Liver (tissue), 9 donors: ENCODE data around the gene MTFR1L. TPM values are rescaled to one million over a fixed set of nuclear protein-coding genes. Genes with fewer than 3 reads are reported as not detected.

Experiments used
- DNase-seq: peaks from one replicate; pipeline ENCODE4 v3.0.0-alpha.2; 2017; ENCODE audit warnings: low spot score
- H3K27ac ChIP-seq, 2 donors: one replicate each; pipeline ENCODE4 v1.7.0; 2013; ENCODE audit warnings: inconsistent platforms in 2 of 2, low read length in 2 of 2, control low read depth in 1 of 2, low read depth in 1 of 2, mild to moderate bottlenecking in 1 of 2
- H3K27me3 ChIP-seq, 4 donors: one replicate each; pipeline versions ENCODE4 v1.6.1 to v1.7.0; 2013; ENCODE audit warnings: low read length in 3 of 4, inconsistent platforms in 1 of 4, mild to moderate bottlenecking in 1 of 4, moderate library complexity in 1 of 4; ENCODE audit not compliant: control insufficient read depth in 4 of 4, insufficient read depth in 4 of 4
- H3K36me3 ChIP-seq, 4 donors: one replicate each; pipeline versions ENCODE4 v1.6.1 to v1.7.0; 2013; ENCODE audit warnings: low read length in 3 of 4, mild to moderate bottlenecking in 3 of 4, low read depth in 1 of 4, moderate library complexity in 1 of 4; ENCODE audit not compliant: control insufficient read depth in 4 of 4, insufficient read depth in 3 of 4
- H3K4me1 ChIP-seq, 4 donors: one replicate each; pipeline versions ENCODE4 v1.6.1 to v1.7.0; 2013; ENCODE audit warnings: low read length in 3 of 4, mild to moderate bottlenecking in 3 of 4, moderate library complexity in 1 of 4; ENCODE audit not compliant: control insufficient read depth in 4 of 4, insufficient read depth in 4 of 4
- H3K4me3 ChIP-seq, 3 donors: one replicate each; pipeline versions ENCODE4 v1.6.1 to v1.7.0; 2013; ENCODE audit warnings: low read length in 3 of 3, control low read depth in 1 of 3, low read depth in 1 of 3, mild to moderate bottlenecking in 1 of 3
- H3K9ac ChIP-seq, 2 donors: one replicate each; pipeline ENCODE4 v1.7.0; 2013; ENCODE audit warnings: low read length in 2 of 2, mild to moderate bottlenecking in 2 of 2, moderate library complexity in 2 of 2, control low read depth in 1 of 2, low read depth in 1 of 2
- H3K9me3 ChIP-seq, 4 donors: one replicate each; pipeline versions ENCODE4 v1.6.1 to v1.7.0; 2013; ENCODE audit warnings: low read length in 3 of 4; ENCODE audit not compliant: control insufficient read depth in 4 of 4
- SP1 ChIP-seq: IDR thresholded peaks from 2 replicates; pipeline ENCODE4 v1.6.1; 2018; ENCODE audit warnings: antibody characterized with exemption, mild to moderate bottlenecking
- WGBS: extraction: QIAGEN DNeasy Blood & Tissue Kit; methylation state at CpG from one replicate; pipeline ENCODE4 v1.1.7; 2013; 5-methylcytosine and 5-hydroxymethylcytosine counted together
- polyA plus RNA-seq, 2 donors: library from polyadenylated mRNA; stranded (reverse) in 1 of 2; unstranded in 1 of 2; fragments of 200-250 nt in 1 of 2; fragments of >200 nt in 1 of 2; fragmentation: Nextera tagmentation in 1 of 2; extraction: Ambion mirVana in 1 of 2; gene quantifications; one replicate each; pipeline versions ENCODE4 v1.2.1 to v1.2.3, GENCODE V29; 2013 to 2015
- total RNA-seq, 2 donors: library from RNA; depleted of rRNA; stranded (reverse); fragments of >200 nt; gene quantifications; one replicate each; pipeline ENCODE4 v1.2.3, GENCODE V29; 2014
- TF ChIP-seq, protein P1 (sequence below): IDR thresholded peaks from 2 replicates; pipeline ENCODE4 v1.6.1; 2016; ENCODE audit warnings: antibody characterized with exemption
- TF ChIP-seq, protein P2 (sequence below): IDR thresholded peaks from 2 replicates; pipeline ENCODE4 v1.6.1; 2016; ENCODE audit warnings: antibody characterized with exemption, mild to moderate bottlenecking
- donor health status: healthy.
- donor health status: healthy.
- donor health status: healthy.
- donor health status: healthy.
- donor health status: healthy.

The MTFR1L gene
- total and polyA plus RNA-seq, 4 donors: 22.5 to 48.4 (median 40.2) TPM

DNA sequence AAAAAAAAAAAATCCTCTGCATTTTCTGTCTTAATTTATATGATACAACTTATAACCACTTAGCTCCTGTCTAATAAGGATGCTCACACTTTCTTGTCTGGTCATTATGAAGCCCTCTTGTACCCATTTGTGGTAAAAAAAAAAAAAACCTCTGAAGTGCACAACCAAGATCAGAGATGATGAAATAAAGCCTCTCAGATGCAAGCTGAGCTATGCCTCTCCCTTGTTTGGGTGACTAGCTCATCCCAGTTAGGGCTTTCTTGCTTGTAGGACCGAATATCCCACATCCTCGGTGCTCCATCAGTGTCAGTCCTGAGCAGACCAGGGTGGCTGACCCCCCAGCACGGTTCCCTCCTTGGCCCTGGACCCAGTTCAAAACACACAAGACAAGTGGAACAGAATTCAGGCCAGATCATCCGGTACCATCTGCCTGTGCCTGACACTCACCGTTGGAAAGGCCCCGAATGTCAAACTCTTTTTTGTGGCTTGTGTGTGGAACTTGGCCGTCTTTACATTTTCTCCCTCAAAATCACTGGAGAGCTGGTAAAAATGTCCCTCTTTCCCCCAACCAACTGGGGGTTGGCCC, 26.1 kb upstream of the MTFR1L start (continued):
- TF ChIP-seq, protein P1, sequence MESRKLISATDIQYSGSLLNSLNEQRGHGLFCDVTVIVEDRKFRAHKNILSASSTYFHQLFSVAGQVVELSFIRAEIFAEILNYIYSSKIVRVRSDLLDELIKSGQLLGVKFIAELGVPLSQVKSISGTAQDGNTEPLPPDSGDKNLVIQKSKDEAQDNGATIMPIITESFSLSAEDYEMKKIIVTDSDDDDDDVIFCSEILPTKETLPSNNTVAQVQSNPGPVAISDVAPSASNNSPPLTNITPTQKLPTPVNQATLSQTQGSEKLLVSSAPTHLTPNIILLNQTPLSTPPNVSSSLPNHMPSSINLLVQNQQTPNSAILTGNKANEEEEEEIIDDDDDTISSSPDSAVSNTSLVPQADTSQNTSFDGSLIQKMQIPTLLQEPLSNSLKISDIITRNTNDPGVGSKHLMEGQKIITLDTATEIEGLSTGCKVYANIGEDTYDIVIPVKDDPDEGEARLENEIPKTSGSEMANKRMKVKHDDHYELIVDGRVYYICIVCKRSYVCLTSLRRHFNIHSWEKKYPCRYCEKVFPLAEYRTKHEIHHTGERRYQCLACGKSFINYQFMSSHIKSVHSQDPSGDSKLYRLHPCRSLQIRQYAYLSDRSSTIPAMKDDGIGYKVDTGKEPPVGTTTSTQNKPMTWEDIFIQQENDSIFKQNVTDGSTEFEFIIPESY: no peak

DNA sequence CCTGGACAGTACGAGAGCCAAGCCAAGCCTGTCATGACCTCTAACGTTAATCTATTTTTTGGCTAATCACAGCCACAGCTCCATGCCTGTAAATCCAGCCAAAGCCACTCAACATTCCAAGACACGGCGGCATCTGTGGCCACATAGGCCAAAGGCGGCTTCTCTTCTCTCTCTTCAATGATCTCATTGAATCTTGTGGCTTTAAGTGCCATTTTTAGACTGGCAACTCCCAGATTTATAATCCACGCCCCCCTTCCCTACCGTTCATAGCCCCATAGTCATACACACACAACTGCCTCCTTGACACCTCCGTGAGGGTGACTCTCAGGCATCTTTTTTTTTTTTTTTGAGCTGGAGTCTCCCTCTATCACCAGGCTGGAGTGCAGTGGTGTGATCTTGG, 25.4 kb upstream of the MTFR1L start:
- Histone ChIP-seq H3K4me3 (no peak overlapping the region), H3K4me1 (peaks cover 0 to 9% (median 3%) of the 10 kb centered on the region in 4 donors), H3K36me3 (no peaks in the 10 kb centered on the region), H3K27ac (no peak overlapping the region), H3K9me3 (no peaks in the 10 kb centered on the region), H3K27me3 (no peaks in the 10 kb centered on the region), H3K9ac (no peak overlapping the region)
- 75% methylated on average over 8 of the region's 8 CpGs for WGBS
- no peak for DNase-seq
- TF ChIP-seq, protein P2, sequence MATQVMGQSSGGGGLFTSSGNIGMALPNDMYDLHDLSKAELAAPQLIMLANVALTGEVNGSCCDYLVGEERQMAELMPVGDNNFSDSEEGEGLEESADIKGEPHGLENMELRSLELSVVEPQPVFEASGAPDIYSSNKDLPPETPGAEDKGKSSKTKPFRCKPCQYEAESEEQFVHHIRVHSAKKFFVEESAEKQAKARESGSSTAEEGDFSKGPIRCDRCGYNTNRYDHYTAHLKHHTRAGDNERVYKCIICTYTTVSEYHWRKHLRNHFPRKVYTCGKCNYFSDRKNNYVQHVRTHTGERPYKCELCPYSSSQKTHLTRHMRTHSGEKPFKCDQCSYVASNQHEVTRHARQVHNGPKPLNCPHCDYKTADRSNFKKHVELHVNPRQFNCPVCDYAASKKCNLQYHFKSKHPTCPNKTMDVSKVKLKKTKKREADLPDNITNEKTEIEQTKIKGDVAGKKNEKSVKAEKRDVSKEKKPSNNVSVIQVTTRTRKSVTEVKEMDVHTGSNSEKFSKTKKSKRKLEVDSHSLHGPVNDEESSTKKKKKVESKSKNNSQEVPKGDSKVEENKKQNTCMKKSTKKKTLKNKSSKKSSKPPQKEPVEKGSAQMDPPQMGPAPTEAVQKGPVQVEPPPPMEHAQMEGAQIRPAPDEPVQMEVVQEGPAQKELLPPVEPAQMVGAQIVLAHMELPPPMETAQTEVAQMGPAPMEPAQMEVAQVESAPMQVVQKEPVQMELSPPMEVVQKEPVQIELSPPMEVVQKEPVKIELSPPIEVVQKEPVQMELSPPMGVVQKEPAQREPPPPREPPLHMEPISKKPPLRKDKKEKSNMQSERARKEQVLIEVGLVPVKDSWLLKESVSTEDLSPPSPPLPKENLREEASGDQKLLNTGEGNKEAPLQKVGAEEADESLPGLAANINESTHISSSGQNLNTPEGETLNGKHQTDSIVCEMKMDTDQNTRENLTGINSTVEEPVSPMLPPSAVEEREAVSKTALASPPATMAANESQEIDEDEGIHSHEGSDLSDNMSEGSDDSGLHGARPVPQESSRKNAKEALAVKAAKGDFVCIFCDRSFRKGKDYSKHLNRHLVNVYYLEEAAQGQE: no peak
- TF ChIP-seq SP1: no peak

DNA sequence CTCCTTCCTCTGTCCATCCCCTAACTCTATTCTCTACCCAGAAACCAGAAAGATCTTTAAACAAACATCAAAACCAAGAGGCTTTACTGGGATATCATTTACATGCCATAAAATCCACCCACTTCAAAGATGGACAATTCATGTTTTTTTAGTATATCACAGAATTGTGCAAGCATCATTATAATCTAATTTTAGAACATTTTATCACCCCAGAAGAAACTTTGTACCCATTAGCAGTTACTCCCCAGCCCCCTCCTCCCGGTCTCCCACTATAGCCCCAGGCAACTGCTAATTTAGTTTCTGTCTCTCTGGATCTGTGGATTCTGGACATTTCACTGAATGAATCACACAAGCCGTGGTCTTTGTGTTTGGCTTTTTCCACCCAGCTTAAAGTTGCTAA, 24.5 kb upstream of the MTFR1L start:
- peaks cover 0 to 14% (median 4%) of the 10 kb centered on the region in 4 donors for H3K4me1 ChIP-seq
- H3K9me3 ChIP-seq: no peaks in the 10 kb centered on the region
- no peak overlapping the region for H3K9ac ChIP-seq
- H3K4me3 ChIP-seq: no peak overlapping the region
- no peaks in the 10 kb centered on the region for H3K36me3 ChIP-seq
- 90% methylated on average over 2 of the region's 2 CpGs for WGBS
- H3K27me3 ChIP-seq: no peaks in the 10 kb centered on the region
- no peak for DNase-seq
- TF ChIP-seq, protein P2: no peak
- no peak overlapping the region for H3K27ac ChIP-seq
